ENCODE measurements around the gene PTPMT1.

Gene PTPMT1

GRCh38 chr11:47616726-47617416 lies 51.5 kb downstream of the PTPMT1 start:
- DNase-seq = peak; percentile 4

GRCh38 chr11:47617417-47617809 lies 52.0 kb downstream of the PTPMT1 start:
- no peak for DNase-seq

DNA sequence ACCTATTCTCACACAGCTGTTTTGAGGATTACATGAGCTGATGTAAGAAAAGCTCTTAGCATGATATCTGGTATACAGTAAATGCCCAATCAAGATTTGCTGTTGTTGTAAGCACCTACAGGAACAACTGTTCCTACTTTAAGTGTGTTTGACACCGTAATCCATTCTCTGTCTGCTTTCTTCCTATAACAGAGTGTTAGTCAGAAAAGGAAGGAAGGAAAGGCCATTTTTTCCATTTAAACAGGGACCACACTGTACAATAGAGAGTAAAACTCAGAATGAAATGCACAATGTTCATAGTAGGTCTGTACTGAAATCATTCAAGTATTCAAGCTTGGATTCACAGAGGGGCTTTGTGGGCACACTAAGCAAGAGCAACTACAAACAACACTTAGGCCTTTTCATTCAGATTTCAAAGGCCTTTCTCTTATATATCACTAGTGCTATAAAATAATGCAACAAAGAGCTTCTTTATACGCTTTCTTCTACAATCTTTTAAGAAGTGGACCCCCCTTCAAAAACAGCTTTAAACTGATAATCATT lies 55.5 kb downstream of the PTPMT1 start:
- DNase-seq = no peak

All from DMS153 (cell line).